HG03354 (cell line): Measurements from ENCODE around the gene MAGI1.

ENCODE experiments used
- ATAC-seq: cut with Tn5 transposase; IDR thresholded peaks from one replicate; pipeline ENCODE4 v1.9.1; 2021; ENCODE audit warnings: mild to moderate bottlenecking; ENCODE audit not compliant: unreplicated experiment, poor library complexity, severe bottlenecking

The MAGI1 gene

DNA sequence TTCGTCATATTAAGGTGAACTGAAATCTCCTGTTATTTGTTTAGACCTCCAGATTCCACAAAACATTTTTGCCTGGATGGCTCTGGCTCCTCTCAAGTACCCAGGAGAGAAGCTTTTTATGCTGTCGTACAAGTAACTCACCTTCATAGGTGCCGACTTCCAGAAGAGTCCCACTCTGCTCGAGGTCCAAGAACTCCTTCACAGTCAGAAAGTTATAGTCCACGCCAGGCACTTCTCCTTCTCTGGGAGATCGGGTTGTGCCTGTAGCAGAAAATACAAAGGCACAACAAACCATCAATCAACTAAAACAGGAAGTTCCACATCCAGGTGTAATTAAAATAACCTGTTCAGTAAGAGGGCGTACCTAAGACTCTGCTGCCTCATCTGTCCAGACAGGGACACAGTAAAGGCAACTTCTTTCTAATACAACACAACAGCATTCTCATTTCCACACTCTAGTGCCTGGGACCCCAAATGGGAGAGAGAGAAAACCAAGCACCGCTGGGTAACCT lies 545.3 kb downstream of the MAGI1 start:
- no peak for ATAC-seq

DNA sequence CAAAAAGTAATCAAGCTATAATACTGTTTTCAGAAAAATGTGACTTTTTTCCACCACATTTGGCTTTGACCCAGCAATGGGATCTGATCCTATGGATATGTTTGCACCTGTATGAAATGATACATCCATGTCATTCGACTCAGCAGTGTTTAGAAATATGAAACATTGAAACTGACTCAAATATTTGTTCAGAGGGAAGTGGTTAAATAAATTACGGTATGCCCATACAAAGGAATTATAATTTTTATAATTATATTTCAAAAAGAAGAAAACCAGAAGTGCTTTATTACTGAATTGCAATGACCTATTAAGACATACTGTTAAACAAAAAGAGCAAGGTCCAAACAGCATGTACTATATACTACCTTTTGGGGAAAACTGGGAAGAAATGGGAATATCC lies 546.5 kb downstream of the MAGI1 start:
- ATAC-seq = no peak

DNA sequence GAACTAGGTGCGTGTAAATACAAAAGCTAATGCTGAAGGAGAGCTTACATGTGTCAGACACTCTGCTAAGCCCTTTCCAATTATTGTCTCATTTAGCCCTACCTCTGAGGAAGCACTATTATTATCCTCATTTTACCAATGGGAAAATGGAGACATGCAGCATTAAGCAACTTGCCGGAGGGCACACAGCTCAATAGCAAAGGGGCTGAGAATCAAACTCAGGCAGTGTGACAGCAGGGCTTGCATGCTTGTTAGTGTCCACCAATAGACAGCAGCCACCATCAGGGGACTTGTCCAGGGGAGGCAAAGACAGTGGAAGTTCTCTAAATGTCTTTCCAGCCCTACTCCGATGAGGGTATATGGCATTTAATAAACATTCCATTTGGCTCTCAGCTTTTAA lies 548.6 kb downstream of the MAGI1 start:
- ATAC-seq = no peak

DNA sequence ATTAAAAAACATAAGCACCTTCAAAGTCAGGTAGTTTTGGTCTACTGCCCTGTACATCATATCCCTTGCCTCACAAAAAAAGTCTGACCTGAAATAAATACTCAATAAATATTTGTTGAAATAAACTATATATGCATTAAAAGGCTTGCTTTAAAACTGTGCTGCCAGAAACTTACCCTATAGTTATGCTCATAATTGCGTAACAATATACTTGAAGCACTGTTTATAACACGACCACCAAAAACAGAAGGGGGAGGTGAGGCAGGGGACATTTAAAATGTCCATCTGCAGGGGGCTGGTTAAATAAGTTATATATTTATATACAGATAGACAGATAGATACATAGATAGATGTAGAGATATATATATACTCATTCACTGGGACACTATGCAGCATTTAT lies 549.5 kb downstream of the MAGI1 start:
- no peak for ATAC-seq

DNA sequence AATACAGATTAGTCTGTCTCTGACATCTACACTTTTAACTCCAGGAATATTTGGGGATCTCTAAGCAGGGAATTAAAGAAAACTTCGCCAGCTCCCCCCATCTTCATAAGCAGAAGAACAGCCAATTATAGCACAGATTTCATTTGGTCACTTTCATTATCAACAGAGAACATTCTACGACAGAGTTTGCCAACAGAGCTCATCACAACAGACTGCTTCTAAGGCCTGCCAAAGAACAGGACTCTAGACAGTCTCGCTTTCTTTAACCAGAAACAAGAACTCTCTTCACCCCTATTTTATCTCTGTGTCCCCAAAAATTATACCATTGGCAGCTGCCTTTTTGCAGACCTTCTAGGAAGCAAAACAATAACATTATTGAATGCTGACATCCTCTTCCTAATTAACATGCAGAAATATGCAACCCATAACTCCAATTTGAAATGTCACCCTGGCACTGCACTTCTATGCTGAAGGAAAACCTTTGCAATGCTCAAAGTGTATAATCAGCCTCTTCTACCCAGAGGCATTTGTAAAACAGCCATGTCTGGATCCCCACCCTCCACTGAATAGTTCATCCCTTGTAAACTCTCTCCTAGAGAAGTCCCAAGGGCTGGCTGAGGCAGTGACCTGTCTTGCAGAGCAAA lies 552.8 kb downstream of the MAGI1 start:
- no peak for ATAC-seq

DNA sequence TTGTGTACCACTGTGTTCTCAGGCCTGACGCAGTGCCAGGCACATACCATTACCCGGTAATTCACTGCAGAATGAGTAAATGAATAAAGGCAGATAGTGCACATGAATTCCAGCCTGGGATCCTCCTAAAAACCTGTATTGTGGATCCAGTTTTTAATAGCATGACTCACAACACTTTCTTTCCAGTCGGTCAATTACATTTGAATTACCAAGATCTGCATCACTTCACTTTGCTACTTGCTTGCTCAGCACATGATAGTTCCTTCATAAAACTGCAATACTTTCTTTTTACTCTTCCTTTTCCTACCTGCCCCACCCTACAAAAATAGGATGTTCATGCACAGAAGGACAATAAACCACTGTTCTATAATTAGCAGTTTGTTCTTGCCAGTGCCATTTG lies 553.8 kb downstream of the MAGI1 start:
- no peak for ATAC-seq

DNA sequence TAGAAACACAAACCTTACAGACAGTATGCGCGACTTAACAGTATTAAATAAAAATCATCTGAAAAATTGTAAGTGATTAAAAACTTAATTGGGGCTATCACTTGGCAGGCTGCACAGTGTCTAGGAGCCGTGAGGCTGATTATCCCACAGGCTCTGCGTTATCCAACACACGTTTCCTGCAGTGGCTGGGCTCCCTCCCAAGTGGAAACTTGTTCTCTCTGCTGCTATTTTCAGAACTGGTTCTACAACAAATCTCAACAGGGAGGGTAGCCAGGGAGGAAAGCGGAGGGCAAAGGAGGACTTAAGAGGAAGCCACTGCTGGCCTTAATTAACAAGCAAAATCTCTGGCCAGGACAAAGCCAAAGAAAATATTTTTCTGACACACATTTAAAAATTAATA lies 555.2 kb downstream of the MAGI1 start:
- ATAC-seq = no peak

DNA sequence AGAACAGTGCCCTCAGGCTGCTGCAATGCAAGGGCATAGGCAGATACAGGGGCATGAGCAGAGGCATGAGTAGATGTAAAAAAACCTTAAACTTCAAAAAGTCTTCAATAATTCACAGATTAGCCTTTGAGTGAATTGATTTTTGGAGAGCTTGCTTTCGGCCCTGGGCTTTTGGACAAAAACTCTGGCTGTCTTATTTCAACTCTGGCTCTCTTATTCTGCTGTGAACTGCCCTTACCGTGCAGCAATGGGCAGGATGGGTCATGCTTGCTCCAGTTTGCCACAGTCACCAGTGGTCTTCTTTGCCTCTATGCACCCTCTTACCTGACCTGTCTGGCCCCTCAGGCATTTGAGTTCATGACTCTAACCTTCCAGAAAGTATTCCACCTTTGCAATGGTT lies 555.7 kb downstream of the MAGI1 start:
- ATAC-seq = no peak

DNA sequence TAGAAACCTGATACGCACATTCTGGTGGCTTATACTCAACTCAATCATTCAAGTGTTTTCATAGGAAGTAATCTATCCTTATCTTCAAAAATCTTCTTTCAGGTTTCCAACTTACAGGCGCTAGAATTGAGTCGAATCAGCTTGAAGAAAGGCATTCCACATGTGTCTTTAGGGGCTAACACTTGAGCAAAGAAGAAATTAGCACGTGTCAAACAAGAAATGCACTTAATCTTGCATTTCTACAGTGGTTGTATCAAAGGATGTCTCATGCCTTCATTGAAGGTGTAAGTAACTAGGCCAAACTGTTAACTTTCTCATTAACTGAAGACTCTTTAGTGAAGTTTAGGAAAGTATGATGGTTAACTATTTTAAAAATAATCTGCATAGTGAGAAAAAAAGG lies 557.6 kb downstream of the MAGI1 start:
- no peak for ATAC-seq

DNA sequence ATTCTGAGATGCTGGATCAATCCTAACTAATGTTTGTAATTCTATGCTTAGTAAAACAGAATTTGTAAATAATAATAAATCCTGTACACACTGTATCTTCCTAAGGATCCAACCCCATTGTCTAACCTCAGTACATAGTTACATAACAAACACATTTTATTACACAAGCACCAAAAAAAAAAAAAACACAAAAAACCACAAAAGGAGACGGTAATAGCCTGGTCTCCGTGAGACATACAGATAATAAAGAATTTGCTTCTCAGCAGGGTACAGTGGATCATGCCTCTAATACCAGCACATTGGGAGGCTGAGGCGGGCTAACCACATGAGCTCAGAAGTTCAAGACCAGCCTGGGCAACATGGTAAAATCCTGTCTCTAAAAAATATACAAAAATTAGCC lies 558.7 kb downstream of the MAGI1 start:
- no peak for ATAC-seq

DNA sequence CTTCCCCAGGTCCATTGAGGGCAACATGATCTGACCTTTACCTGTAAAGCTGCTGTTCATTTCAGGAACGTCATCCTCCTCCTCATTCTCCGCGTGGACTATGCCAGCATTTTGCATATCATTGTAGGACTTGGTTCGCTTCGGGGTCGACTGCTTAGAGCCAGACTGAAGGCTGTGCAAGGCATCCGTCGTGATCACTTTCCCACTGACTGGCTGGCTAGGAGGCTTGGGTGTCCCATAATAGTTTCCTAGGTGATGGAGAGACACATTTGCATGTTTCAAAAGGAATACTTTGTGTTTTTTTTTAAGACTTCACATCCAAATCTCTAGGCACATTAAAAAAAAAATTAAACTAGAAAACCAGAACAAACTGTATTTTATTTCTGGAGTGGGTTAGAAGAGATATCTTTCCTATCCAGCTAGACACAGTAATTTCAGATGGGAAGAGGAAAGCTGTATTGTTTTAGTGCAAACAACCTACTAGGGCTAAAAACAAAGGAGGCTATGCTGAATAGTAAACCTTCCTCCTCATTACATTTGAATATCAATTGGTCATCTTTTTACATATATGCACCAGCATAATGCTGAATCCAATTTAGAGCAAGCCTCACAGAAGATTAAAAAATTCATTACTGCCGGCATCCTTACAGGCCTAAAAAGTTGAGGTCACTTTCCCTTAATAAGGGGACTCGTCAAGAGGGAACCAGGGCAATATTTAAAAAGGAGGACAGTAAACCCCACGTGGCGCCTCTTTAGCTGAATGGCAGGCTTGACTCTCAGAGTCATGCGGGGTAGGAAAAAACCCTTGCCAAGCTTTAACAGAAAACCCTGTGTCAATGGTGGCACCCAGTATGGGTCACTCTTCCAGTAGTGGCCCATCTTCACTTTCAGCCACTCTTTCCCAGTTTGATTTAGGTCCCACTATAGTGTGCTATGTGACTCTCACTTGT lies 559.9 kb downstream of the MAGI1 start:
- no peak for ATAC-seq

DNA sequence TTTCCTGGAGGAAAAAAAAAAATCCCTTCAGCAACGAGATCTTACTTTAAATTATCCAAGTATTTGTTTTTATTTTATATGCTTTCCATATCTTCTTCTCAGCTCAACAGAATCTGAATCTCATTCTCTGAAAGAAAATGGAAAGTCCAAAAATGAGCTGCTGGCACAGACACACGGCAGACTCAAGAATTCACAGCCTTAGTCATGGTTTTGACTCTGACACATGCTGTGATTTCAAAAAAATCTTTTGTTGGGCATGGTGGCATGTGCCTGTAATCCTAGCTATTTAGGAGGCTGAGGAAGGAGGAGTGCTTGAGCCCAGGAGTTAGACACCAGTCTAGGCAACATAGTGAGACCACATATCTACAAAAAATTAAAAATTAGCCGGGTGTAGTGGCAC lies 565.0 kb downstream of the MAGI1 start:
- no peak for ATAC-seq

DNA sequence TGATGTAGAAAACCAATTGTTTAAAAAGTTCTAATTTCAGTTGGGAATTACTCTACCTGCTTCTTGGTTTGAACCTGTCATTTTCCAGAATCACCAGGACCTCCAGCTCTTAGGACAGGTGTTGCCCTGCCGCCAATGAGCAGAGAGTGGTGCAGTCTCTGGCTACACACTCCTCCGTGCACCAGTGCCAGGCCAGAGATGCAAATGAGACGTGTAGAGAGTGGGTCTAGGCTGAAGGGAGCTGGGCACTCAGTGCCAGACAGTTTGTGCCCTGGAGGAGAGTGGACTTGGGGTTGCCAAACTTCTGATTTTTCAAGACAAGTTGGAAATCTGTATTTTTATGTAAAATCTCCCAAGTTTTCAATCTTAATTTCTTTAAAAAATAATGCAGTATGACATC lies 566.2 kb downstream of the MAGI1 start:
- no peak for ATAC-seq

DNA sequence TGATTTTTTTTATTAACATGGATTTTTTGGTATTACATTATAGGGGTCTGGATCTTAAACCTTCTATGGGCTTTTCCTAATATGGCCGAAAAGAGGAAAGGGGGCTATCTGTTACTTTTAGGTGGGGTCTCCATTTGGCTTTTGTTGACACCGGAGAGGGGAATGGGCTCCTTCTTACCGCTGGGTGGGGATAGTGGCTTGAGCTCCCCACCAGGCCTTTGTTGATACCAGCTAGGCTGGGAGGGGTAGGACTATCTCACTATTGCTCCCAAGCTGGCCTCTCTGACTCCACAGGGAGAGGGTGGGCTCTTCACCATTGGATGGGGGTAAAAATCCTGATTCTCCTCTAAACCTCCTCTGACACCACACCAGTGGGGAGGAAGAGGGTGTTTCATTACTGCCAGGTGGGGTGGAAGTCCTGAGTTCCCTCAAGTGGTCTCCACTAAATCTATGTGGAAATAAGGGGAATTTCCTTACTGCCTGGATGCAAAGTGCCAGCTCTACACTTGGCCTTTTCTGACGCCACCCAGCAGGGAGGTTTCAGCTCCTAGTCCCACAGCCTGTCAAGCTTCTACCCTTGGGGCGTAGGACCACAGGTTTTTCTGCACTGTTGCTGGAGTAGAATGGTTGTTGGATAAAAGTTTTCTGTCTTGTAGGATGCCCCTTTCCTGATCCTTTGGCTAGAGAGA lies 572.3 kb downstream of the MAGI1 start:
- ATAC-seq = no peak

DNA sequence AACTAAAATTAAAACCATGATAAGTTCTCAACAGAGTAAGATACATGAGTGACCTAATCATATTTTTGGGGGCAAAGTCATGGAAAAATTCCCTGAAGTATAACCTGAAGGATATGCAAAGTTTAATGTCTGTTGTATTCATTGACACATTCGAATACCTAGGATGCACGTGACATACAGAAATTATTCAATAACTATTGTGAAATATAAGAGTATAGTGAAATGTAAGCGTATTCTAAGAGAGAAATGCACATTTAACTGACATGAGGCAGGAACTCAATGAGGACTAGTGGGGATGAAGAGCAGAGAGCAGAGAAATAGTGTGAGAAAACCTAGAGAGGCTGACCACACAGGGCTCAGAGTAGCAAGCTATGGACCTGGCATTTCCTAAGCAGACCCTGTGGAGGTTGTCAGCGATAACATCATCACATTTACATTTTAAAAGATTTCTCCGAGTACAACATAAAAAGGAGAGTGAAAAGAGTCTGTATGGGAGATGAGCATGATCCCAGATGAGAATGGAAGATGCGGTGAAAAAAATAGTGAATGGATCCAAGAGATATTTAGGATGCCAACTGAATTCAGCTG lies 588.8 kb downstream of the MAGI1 start:
- no peak for ATAC-seq

DNA sequence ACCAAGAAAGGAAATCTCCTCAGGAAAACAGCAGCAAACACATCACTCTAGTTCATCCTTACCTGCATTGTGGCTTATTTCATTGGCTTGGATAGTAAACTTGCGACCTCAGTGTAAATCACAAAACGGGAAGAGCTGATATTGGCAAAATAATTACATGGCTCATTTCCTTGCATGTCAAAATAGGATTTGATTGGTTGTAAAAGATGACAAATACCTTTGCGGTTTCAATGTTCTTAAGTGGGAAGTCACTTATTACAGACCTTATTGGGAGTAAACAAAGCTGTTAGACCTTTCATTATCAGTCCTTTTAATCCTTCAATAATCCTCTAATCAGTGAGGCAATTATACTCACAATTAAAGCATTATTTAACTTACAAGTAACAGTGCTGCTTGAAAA lies 590.6 kb downstream of the MAGI1 start:
- no peak for ATAC-seq

DNA sequence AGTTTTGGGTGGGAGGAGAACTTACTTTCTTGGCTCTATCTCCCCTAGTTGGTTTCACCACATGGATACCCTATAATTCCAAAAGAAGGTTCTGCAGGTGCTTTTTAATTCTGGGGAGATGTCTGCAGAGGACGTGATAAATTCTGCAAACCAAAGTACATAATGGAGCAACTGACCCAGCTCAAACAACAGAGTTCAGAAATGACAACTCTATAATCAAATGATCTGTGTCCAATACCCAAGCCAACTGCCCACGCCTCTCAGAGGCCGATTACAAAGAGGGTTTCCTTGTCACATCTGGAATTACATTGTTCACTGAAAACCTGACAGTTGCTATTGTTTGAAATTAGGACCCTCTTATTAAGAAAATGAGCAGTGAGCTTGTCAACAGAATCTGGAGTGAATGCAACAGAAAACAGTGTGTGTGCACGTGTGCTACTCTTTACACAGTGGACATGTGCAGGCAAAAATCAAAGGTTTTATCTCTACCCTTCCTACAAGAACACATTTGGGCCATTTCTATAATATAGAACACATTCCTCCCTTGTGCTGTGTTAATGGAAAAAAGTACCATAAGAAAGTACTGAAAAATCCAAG lies 593.0 kb downstream of the MAGI1 start:
- ATAC-seq = no peak

DNA sequence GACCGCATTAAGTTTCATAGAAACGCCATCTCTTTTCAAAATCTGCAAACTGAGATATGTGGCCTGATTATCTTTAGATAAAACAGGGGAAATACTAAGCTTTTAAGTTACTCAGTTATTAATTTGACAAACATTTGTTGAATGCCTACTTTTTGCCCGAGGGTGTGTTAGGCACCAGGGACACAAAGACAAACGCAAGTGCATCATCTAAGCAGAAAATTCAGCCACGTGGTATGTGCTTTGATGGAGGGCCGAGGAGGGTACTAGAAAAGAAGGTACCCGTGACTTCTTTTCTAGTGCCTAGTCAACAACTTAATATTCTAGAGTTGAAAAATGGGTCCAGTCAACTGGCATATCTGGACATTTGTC lies 594.3 kb downstream of the MAGI1 start:
- no peak for ATAC-seq

DNA sequence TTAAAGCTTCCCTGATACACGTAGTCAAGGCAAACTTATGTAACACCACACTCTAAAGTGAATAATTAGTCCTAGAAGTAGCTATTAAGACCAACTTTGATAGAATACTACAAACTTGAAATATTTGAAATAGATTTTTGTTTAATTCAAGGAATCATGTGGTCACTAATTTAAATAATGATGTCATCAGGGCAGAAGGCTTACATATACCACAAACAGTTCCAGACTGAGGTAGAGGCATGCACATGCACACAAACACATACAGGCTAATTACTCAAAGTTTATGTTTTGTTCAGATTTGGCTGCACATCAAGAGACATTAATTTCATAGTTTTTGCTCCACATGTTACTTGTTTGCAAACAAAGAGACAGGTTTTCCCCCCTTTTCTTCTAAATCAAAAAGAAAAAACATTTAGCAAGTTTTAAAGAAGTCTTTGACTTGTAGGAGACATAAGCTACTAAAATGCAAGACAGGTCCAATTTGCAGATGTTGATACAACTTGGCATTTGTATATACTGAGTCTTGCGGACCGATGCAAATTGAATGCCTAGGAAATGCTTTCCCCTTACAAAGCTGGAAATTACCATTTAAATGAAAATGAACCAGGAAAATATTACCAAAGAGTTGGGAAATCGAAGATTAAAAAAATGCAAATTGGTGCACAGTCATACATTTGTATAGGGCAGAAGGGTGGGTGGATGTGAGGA lies 594.8 kb downstream of the MAGI1 start:
- no peak for ATAC-seq
